Endothelial cell of umbilical vein (primary cell): ENCODE results near the gene NFATC3. TPM values are rescaled to one million over a fixed set of nuclear protein-coding genes. Genes with fewer than 3 reads are reported as not detected.

ENCODE experiments used
- Bru-seq: library from RNA; stranded (reverse); fragments of 400-500 nt; gene quantifications from one replicate; lab custom pipeline; 2021; lab: Mats Ljungman, UMichigan
- BruChase-seq, 2 experiments: library from RNA; stranded (reverse); fragments of 400-500 nt; gene quantifications; one replicate each; lab custom pipeline; 2021; lab: Mats Ljungman, UMichigan
- BruUV-seq: library from RNA; stranded (reverse); fragments of 400-500 nt; replicated peaks from 2 replicates; lab custom pipeline; 2021; lab: Mats Ljungman, UMichigan
- CTCF ChIA-PET: fragments of 300-600, 350-600 bp; sonication (Branson Sonifier 250); formaldehyde crosslinking; loops from one replicate; lab custom pipeline; 2021; ENCODE audit warnings: antibody characterized with exemption, inconsistent platforms; lab: Charles Lee
- POLR2A ChIA-PET: fragments of 300-600, 350-600 bp; sonication (Branson Sonifier 250); formaldehyde crosslinking; loops from one replicate; lab custom pipeline; 2021; ENCODE audit warnings: antibody characterized with exemption, inconsistent platforms; lab: Charles Lee
- DNase-seq: peaks from one replicate; pipeline ENCODE4 v3.0.0-alpha.2; 2011; ENCODE audit warnings: low read depth, low spot score
- FAIRE-seq: peaks from 2 replicates; lab custom pipeline; 2011; peaks lifted over from hg19 to GRCh38; lab: Jason Lieb, UNC
- H2AFZ ChIP-seq: 2 replicates; pipeline ENCODE4 v1.6.0; 2012; ENCODE audit warnings: low read depth, low read length, control low read depth, inconsistent platforms
- H3K27ac ChIP-seq: 2 replicates; pipeline ENCODE4 v1.5.1; 2011; ENCODE audit warnings: low read depth, mild to moderate bottlenecking, control low read depth, low read length, moderate library complexity; ENCODE audit not compliant: insufficient read depth
- H3K27me3 ChIP-seq, 2 experiments: 2 replicates each; pipeline versions ENCODE4 v1.6.0 to v1.6.1; 2011; ENCODE audit warnings: low read length in 2 of 2, mixed read lengths in 1 of 2; ENCODE audit not compliant: control insufficient read depth in 2 of 2, insufficient read depth in 2 of 2
- H3K36me3 ChIP-seq, 2 experiments: 2 replicates in 1 of 2; 3 replicates in 1 of 2; pipeline ENCODE4 v1.5.1; 2011; ENCODE audit warnings: low read length in 2 of 2, mild to moderate bottlenecking in 1 of 2, moderate library complexity in 1 of 2; ENCODE audit not compliant: control insufficient read depth in 2 of 2, insufficient read depth in 2 of 2; ENCODE audit errors: extremely low read depth in 1 of 2
- H3K4me1 ChIP-seq: 3 replicates; pipeline ENCODE4 v1.5.1; 2011; ENCODE audit warnings: mild to moderate bottlenecking, low read length; ENCODE audit not compliant: control insufficient read depth, insufficient read depth; ENCODE audit errors: extremely low read depth
- H3K4me2 ChIP-seq: 2 replicates; pipeline ENCODE4 v1.6.1; 2011; ENCODE audit warnings: low read length, control low read depth, mixed read lengths; ENCODE audit not compliant: insufficient read depth
- H3K4me3 ChIP-seq, 3 experiments: fragments of 200-600 bp in 1 of 3; sonication (generic), shearing (Covaris generic) in 1 of 3; replicated peaks in 1 of 3; 2 replicates each; pipeline ENCODE4 v1.5.1; 2011 to 2016; ENCODE audit warnings: control low read depth in 3 of 3, low read length in 3 of 3, mild to moderate bottlenecking in 2 of 3, inconsistent platforms in 1 of 3, low read depth in 1 of 3, moderate library complexity in 1 of 3; ENCODE audit not compliant: insufficient read depth in 1 of 3
- H3K79me2 ChIP-seq: 2 replicates; pipeline ENCODE4 v1.6.0; 2012; ENCODE audit warnings: low read length, inconsistent platforms; ENCODE audit not compliant: control insufficient read depth, insufficient read depth
- H3K9ac ChIP-seq: replicated peaks from 2 replicates; pipeline ENCODE3; 2011; ENCODE audit warnings: low read length, control low read depth; ENCODE audit not compliant: insufficient read depth; ENCODE audit errors: extremely low read depth
- H3K9me1 ChIP-seq: replicated peaks from 3 replicates; pipeline ENCODE4 v1.6.0; 2011; ENCODE audit warnings: mild to moderate bottlenecking, low read length; ENCODE audit not compliant: control insufficient read depth, insufficient read depth; ENCODE audit errors: extremely low read depth
- H3K9me3 ChIP-seq: replicated peaks from 2 replicates; pipeline ENCODE4 v1.5.1; 2012; ENCODE audit warnings: low read length, inconsistent platforms; ENCODE audit not compliant: control insufficient read depth, insufficient read depth
- H4K20me1 ChIP-seq: replicated peaks from 2 replicates; pipeline ENCODE3; 2011; ENCODE audit warnings: mild to moderate bottlenecking, low read length; ENCODE audit not compliant: control insufficient read depth, insufficient read depth; ENCODE audit errors: extremely low read depth
- FOS ChIP-seq: IDR thresholded peaks from 2 replicates; pipeline ENCODE4 v1.6.1; 2011; ENCODE audit warnings: mild to moderate bottlenecking, low read length, moderate library complexity, borderline replicate concordance; ENCODE audit not compliant: insufficient read depth
- POLR2AphosphoS5 ChIP-seq: IDR thresholded peaks from 2 replicates; pipeline ENCODE4 v1.6.1; 2012; ENCODE audit warnings: low read depth, mild to moderate bottlenecking, control low read depth, low read length, moderate library complexity; ENCODE audit not compliant: insufficient read depth
- dilution Hi-C: fragments of 300-500 bp; cut with MboI; formaldehyde crosslinking; loops from one replicate; pipeline ENCODE4 v1.15.0; 2019; ENCODE audit warnings: low sequenced_read_pairs; ENCODE audit not compliant: extremely low pct_ligation_motif_present
- intact Hi-C: fragments of 100-400 bp; cut with micrococcal nuclease; formaldehyde crosslinking; loops from one replicate; pipeline ENCODE4 v1.10.0; 2022
- long read RNA-seq: library from polyadenylated mRNA; stranded (forward); transcript quantifications from one replicate; pipeline ENCODE4 v2.0.0, GENCODE V29; 2021
- polyA minus RNA-seq, 3 experiments: library from RNA; depleted of rRNA, polyadenylated mRNA; stranded (reverse); fragments of >200 nt; gene quantifications; 1 replicate in 1 of 3; 2 replicates in 2 of 3; pipeline ENCODE4 v1.2.3, GENCODE V29; 2011
- polyA plus RNA-seq, 4 experiments: library from polyadenylated mRNA; depleted of rRNA in 3 of 4; stranded (reverse) in 3 of 4; unstranded in 1 of 4; fragments of >200 nt; gene quantifications; 2 replicates each; pipeline versions ENCODE4 v1.2.1 to v1.2.3, GENCODE V29; 2011 to 2012; ENCODE audit warnings: missing spikeins in 1 of 4
- total RNA-seq: library from RNA; stranded (reverse); gene quantifications from 2 replicates; pipeline ENCODE4 v1.2.3, GENCODE V29; 2021

The NFATC3 gene
- 30.5 and 33.1 TPM in 2 replicates for total RNA-seq
- polyA plus RNA-seq: 15.6 and 15.8 TPM in 2 replicates
- 11.4 and 11.9 TPM in 2 replicates for polyA plus RNA-seq (2011; cell fraction: cytosol; rRNA removed)
- polyA plus RNA-seq (2011; cell fraction: nucleus; rRNA removed): 14.4 and 15.2 TPM in 2 replicates
- polyA plus RNA-seq (2012): 12.9 and 14.4 TPM in 2 replicates
- 54.3 and 62.9 TPM in 2 replicates for polyA minus RNA-seq
- polyA minus RNA-seq (2011; cell fraction: cytosol; rRNA and poly(A)+ RNA removed): 28.1 TPM
- polyA minus RNA-seq (2011; cell fraction: nucleus; rRNA and poly(A)+ RNA removed): 35.9 and 53.4 TPM in 2 replicates
- Bru-seq, nascent RNA: percentile 73 among the genes with signal in this experiment
- BruChase-seq, experiment 1, labeled RNA remaining after a 6-hour chase: percentile 71 among the genes with signal in this experiment
- percentile 72 among the genes with signal in this experiment for BruChase-seq, experiment 2, labeled RNA remaining after a 2-hour chase
- long read RNA-seq, full-length matches to known transcripts: 14 of 21 reads
- long read RNA-seq, partial matches to known transcripts: 1 of 21 reads
- long read RNA-seq, other reads (novel, unspliced or antisense): 6 of 21 reads

DNA sequence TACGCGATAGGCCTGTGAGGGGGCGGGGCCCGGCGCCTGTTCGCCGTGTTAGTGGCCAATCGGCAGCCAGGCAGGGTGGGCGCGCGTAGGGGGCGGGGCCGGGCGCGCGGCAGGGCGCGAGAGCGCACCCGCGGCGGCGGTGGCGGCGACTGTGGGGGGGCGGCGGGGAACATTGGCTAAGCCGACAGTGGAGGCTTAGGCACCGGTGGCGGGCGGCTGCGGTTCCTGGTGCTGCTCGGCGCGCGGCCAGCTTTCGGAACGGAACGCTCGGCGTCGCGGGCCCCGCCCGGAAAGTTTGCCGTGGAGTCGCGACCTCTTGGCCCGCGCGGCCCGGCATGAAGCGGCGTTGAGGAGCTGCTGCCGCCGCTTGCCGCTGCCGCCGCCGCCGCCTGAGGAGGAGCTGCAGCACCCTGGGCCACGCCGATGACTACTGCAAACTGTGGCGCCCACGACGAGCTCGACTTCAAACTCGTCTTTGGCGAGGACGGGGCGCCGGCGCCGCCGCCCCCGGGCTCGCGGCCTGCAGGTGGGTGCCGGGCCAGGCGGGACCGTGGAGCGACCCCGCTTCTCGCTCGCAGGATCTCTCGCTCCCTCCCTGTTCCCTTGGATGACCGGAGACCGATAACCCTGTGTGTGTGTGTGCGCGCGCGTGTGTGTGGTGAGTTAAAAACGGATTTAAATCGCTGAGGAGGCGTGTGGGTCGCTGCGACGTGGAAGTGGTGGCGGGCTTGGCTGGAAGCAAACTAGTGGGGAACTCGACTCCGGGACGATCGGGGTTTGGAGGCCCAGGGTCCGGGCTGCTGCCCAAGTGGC is at the start of gene NFATC3:
TSS of gene NFATC3 (plus strand) at position 112 of the 813 bp plus-strand sequence. CDS start at position 424, 312 bp downstream.
- Histone ChIP-seq H3K36me3 (no peaks in the 10 kb centered on the region), H2AFZ (peak within 1 kb of the TSS; percentile 93), H3K27ac (peak within 1 kb of the TSS; percentile 94), H3K4me3 (peak within 1 kb of the TSS; percentile 67 to 97 (median 89)), H3K9me3 (no peaks in the 10 kb centered on the region), H4K20me1 (peaks cover 2% of the 10 kb centered on the region), H3K4me2 (peak within 1 kb of the TSS; percentile 91), H3K79me2 (peaks cover 47% of the 10 kb centered on the region), H3K27me3 (no peaks in the 10 kb centered on the region), H3K9me1 (no peaks in the 10 kb centered on the region), H3K4me1 (peaks cover 22% of the 10 kb centered on the region), H3K9ac (peak within 1 kb of the TSS; percentile 97)
- DNase-seq: peak; percentile 95
- peak; percentile 64 for FAIRE-seq
- ChIA-PET CTCF (interaction anchor here (1.1 to 5.1 kb wide), 14 partner anchors 8 to 269 kb away, joined by 3 to 34 read pairs (median 4); no protein-coding TSS in a partner anchor), POLR2A (interaction anchor here (0.5 to 1.0 kb wide), 3 partner anchors 35 to 152 kb away, joined by 3 to 7 read pairs (median 6); partner anchors contain the start of gene DUS2)
- dilution Hi-C loops (no loop called here), intact Hi-C loops (loop anchor here (1.0 to 10.0 kb wide), 4 partner anchors 42 to 239 kb away; partner anchors contain the start of genes DDX28 and DUS2)
- TF ChIP-seq POLR2AphosphoS5 (peak; percentile 86), FOS (no peak)
- BruUV-seq: no TSS peak
